GM19023 (cell line): ENCODE data around the gene WDR74.
A peak's percentile ranks its signal among the peaks of the same experiment; 100 is the strongest.
"Not testable (repeated sequence)": the region's sequence is repeated elsewhere in the genome, so short reads cannot be mapped to it uniquely, and the experiment has no call there.

Experiments
- ATAC-seq: cut with Tn5 transposase; IDR thresholded peaks from one replicate; pipeline ENCODE4 v1.9.1; 2021; ENCODE audit warnings: mild to moderate bottlenecking, moderate library complexity; ENCODE audit not compliant: unreplicated experiment

Gene WDR74

GRCh38 chr11:62860835-62861563 lies 21.6 kb upstream of the WDR74 start:
- no peak for ATAC-seq

DNA sequence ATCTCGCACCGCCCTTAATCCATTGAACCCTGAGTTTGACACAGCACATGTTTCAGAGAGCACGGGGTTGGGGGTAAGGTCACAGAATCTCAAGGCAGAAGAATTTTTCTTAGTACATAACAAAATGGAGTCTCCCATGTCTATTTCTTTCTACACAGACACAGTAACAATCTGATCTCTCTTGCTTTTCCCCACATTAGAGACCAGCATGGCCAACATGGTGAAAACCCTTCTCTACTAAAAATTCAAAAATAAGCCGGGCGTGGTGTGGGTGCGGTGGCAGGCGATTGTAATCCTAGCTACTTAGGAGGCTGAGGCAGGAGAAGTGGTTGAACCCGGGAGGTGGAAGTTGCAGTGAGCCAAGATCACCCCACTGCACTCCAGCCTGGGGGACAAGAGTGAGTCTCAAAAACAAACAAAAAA lies 19.9 kb upstream of the WDR74 start:
- not testable (repeated sequence) for ATAC-seq

DNA sequence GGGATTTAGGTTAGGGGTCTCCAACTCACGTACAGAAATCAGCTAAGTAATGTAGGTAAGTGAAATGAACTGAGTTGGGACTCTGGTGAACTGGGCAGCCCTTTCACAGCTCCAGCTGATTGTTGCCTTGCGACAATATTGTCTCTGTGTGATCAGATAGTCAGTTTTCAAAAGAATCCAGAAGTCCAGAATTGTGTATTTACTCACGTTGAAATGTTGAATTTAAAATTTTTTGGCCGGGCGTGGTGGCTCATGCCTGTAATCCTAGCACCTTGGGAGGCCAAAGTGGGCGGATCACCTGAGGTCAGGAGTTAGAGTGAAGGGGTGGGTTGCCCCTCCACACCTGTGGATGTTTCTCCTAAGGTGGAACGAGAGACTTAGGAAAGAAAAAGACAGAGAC lies 18.8 kb upstream of the WDR74 start:
- no peak for ATAC-seq

DNA sequence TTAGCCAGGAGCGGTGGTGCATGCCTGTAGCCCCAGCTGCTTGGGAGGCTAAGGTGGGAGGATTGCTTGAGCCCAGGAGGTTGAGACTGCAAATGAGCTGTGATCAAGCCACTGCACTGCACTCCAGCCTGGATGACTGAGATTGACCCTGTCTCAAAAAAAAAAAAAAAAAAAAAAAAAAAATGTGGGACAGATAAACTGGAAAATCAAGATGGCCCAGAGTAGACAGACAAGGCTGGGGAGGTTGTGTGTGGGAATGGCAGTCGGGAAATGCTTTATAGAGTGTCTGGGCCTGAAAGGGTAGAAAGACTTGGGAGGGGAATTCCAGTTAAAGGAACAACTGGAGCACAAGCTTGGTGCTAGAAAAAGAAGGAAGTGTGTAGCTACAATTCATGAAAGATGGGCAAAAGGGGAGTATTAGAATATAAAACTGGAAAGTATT lies 18.2 kb upstream of the WDR74 start:
- no peak for ATAC-seq

DNA sequence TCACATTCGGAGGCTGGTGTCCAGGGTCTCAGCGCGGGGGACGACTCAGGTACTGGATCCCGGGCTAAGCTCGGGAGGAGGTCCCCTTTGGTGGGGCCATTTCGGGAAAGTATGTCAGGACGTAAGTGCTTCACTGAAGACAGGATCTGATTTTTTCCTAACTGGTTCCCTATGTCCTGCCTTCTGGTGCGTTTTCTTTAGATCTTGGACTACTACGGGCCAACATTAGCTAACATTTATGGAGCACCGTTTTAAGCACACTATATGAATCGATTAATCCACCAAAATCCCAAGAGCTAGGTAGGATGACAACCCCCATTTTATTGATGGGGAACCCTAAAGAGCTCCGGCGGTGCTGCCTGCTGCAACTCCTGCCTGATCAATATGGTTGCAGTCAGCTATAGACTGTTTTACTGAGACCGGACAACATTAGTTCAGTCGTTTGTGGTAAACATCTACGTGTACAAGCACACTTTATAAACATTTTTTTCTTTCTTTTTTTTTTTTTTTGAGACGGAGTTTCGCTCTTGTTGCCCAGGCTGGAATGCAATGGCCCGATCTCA lies 17.0 kb upstream of the WDR74 start:
- ATAC-seq, result no peak

DNA sequence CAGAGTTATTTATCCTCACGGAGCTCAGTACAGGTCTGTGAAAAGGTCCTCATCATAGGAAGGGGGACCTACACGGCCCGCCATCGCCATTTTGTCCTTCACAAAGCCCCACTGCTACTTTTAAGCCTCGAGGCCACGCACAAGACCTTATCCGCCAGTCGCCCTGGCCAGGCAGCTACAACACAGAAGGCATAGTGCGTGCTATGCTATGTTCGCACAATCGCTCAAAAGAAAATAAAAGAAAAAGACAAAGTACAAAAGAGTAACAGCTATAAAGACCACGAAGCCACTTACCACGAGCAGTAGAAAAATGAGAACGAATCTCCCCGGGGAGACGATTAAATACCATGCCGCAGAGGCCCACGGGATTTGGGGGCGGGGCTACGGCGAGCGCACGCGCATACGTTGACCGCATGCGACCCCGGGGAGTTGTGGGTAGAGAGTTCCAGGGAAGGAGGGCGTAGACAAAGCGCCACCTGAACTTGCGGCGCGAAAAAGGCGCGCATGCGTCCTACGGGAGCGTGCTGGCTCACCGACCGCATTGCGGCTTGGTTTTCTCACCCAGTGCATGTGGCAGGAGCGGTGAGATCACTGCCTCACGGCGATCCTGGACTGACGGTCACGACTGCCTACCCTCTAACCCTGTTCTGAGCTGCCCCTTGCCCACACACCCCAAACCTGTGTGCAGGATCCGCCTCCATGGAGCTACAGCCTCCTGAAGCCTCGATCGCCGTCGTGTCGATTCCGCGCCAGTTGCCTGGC lies 16.4 kb upstream of the WDR74 start:
- ATAC-seq, result peak; percentile 90

DNA sequence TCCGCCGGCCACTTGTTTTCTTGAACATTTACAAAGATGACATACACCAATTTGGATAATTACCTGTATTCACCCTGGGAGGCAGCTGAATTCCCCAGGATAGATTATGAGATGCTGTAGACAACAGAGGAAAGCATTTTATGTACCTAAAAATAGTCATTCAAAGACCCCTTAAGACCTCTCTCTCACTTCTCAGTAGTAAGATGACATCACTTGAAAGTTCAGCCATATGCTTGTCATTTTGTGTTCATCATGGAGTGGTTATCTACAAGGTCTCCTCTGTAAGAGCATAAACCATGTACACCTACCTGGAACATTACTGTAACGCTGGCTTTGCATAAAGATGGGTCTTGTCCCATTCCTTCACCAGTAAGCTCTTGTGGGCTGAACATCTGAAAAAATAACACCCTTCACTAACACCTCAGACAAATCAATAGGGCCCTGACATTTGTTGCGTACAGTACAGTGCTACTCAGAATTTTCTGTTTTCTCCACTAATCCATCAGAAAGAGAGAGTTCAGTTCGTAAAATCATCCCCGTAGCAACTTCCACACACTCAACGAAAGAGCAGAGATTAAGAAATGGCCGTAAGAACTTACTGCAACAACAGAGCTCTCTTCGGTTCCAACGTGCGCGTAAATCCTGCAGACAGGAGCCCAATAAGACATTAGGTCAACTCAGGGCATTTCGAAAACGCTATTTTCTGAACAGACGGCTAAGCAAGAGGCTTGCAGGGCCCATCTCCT lies 15.6 kb upstream of the WDR74 start:
- no peak for ATAC-seq

DNA sequence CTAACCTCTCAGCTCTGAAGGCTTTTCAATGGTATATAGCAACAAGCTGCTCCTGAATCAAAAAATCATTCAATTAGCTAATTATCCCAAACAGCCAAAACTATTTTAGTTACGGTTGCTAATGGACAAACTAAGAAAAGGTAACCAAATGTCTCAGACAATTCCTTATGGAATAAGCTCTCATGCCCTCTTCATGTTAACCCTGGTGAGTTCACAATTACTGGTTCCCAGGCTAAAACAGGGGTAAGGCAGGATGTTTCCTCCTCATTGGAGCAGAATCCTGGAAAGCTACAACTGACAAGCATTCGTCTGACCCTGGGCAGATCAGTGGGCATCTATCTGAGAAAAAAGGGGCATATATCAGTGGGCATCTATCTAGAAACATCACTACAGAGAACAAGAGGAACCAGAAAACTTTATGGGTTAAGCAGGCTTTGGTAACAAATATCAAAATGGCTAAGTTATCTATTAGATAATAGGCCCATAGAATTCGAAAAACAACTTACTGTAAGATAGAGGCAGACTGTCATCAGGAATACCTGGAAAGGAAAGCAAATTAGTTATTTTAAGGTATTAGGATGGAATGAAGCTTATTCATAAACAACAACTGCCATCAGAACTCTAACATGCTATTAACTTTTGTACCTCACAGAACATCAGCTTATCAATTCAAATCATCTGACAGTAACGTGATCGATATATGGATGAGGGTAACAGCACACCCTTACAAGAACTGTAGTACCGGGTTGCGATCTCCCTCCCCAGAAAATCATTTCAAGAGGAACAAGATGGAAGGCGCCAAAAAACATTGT lies 14.8 kb upstream of the WDR74 start:
- no peak for ATAC-seq

GRCh38 chr11:62853279-62853965 lies 14.0 kb upstream of the WDR74 start:
- no peak for ATAC-seq

- ATAC-seq, result no peak
Observed at GRCh38 chr11:62852523-62853188, 13.3 kb upstream of the WDR74 start.

DNA sequence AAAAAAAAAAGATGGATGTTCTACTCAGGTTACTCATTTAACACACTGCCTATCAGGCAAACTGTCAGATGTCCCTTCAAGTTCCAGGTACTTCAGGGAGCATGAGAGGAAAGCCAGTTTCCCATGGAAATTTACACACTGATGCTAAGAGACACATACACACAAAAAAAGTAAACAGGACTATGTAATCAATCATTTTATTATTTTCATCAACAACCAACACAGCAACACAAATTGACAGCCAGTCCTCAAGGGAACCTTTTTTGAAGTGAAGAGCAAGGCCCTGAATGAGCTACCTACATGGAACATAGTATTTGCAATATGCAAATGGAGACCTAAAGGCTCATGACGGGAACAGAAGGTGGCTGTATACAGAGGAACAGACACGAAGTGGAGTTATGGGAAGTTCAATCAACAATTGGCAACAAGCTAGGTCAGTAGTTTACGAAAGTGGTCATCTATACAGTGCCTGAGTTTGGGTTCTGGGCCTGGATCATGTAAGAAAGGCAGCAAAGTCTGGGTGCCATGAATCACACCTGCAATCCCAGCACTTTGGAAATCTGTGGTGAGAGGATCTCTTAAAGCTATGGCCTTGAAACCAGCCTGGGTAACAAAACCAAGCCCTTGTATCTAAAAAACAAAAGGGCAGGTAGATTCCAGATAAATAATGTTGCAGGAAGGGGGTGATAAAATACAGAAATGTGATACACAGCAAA lies 12.6 kb upstream of the WDR74 start:
- ATAC-seq, result no peak

DNA sequence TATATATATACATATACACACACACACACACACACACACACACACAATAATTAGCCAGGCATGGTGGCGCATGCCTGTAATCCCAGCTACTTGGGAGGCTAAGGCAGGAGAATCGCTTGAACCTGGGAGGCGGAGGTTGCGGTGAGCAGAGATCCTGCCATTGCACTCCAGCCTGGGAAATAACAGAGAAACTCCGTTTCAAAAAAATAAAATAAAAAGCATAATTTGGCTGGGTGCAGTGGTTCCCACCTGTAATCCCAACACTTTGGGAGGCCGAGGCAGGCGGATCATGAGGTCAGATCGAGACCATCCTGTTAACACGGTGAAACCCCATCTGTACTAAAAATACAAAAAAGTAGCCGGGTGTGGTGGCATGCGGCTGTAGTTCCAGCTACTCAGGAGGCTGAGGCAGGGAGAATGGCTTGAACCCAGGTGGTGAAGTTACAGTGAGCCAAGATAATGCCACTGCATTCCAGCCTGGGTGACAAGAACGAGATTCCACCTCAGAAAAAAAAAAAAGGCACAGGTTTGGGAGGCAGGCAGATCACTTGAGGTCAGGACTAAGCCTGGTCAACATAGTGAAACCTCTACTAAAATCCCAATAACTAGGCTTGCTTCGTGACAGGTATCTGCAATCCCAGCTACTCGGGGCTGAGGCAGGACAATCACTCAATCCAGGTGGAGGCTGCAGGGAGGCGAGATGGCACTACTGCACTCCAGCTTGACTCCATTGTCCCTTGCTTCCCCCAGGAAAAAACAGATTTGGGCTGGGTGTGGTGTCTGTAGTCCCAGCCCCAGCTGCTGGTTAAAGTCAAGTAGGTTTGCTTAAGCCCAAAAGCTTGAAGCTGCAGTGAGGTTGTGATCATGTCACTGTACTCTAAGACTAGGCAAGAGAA lies 11.8 kb upstream of the WDR74 start:
- ATAC-seq, result no peak

DNA sequence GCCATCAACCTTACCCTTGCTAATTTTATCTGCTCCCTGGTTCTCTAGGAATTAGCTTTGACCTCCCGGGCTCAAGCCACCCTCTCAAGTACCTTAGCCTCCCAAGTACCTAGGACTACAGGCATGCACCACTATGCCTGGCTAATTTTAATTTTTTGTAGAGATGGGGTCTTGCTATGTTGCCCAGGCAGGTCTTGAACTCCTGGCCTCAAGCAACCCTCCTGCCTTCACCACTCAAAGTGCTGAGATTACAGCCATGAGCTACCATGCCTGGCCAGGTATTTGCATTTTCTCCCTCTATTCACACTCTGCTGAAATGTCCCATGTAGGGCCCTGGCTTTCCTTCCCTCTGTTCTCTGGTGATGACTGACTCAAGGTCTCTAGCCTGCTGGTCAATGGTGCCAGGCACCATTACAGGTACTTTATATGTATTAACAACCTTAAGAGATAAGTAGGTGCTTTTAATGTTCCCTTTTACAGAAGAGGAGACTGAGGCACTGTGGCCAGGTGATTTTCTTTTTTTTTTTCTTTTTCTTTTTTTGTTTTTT lies 8.5 kb upstream of the WDR74 start:
- ATAC-seq, result no peak

- ATAC-seq, result no peak
Observed at GRCh38 chr11:62846177-62846576, 6.8 kb upstream of the WDR74 start.

- no peak for ATAC-seq
Observed at GRCh38 chr11:62844154-62844553, 4.8 kb upstream of the WDR74 start.

DNA sequence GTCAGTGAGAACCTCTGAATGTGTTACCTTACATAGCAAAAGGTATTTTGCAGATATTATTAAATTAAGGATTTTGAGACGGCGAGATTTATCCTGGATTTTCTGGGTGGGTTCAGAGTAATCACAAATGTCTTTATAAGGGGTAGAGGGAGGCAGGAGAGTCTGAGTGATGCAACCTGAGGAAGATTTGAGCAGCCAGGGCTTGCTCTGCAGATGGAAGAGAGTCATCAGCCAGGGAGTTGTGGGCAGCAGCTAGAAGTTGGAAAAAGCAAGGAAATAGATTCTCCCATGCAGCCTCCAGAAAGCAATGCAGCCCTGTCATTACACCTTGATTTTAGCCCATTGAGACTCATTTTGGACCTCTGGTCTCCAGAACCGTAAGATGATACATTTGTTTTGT lies 4.1 kb upstream of the WDR74 start:
- ATAC-seq, result no peak

- ATAC-seq, result not testable (repeated sequence)
Observed at GRCh38 chr11:62842891-62843290, 3.5 kb upstream of the WDR74 start.
